ENCODE data around the gene RNF212B.
A peak's percentile ranks its signal among the peaks of the same experiment; 100 is the strongest.

Gene RNF212B

DNA sequence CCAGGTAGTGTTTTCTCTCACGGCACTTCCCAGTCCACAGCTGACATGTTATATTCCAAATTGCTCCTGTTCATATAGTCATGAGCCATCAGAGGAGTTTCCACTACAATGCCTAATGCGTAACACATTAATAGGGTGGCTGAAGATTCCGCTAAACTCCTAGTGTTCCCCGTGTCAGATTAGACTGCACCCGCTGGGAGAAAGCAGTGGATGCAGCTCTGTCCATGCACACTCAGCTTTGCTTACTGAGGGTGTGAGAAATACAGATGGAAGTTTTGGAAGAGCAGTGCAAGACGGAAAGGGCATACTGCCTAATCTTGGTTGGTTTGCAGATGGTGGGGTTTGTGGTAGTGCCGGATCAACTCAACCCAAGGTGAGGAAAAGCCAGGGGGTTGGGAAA lies 59.4 kb downstream of the RNF212B start:
- DNase-seq, result no peak

DNA sequence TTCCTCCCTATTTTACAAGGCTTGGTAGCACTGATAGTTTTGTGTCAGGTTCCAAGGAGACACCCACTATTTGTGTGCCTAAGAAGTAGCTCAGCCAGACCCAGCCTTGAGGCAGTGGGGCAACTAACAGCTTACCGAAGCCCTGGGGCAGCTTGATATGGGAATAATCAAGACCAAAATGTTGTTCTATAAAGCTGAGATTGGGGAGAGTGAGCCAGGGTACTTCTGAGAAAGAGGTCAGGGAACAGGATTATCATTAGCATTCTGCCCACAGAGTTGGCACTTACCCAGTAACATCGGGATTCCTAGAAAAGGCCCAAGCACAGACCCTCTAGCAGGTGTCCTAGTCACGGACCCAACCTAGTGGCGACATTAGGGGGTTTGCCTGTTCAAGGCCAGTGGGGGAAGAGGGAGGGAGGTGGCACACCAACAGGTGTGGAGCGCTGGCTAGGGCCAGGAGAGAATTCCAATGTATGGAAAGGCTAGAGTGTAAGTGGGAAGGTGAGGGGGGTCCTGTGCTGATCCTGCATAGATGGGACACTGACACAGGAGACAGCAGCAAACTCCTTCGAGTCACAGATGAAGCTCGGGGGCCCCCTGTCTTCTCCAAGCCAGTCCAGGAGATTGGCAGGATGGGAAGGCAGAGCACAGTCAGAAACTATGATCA lies 60.0 kb downstream of the RNF212B start:
- no peak for DNase-seq

DNA sequence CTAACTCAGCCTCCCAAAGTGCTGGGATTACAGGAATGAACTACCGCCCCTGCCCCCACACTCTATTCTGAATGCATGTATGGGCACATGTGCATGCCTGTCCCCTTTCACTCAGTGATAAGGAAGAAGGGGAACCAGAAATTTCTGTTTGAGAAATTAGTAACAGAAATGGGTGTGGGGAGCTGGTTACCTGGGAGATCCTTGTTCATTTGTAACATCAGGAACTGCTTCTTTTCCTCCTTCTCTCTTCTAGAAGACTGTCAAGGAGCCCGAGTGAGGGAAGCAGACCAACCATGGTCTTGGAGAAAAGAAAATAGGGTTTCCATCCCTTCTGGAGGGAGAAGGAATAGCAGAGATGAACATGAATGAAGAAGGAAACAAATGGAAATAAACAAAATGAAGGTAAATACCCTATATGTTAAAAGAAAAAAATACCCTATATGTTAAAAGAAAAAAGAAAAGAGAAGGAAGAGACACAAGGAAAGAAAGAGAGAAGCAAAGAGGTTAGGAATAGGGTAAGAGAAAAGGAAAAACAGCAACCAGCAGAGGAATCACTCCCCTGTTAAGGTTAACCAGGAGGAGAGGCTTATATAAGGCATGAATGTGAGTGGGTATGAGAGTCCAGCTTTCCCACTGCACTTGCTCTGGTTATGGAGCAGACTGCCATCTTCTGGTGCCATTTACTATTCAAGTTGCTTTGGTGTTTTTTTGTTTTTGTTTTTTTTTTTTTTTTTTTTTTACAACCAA lies 61.6 kb downstream of the RNF212B start:
- no peak for DNase-seq

DNA sequence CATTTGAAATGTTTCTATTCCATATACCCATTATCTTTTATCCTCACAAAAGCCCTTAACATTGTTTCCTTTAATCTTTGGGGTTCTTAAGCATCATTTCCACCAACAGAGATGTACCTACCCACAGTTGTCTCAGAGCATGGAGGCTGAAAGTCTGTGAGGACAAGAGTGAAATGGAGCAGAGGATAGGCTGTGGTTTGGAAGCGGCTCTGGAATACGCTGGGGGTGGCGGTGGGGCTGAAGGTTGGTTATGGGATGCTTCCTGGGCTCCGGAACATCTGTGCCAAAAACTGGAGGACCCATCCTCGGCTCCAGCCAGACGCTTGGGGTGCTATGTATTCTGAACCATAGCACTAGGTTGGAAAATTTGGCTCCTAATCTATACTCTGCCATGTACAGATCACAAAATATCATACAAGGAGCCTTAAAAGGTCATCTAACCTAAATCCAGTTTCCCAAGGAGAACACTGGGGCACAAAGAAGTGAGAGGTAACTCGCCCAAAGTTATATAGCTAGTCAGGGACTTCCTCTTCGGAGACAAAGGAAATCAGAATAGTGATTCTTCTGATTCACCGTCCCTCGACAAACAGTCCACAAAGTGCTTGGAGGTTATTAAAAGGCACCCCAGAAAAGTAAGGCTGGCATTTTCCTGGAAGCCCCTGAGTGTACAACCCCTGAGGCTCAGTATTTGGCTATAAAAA lies 62.4 kb downstream of the RNF212B start:
- no peak for DNase-seq

DNA sequence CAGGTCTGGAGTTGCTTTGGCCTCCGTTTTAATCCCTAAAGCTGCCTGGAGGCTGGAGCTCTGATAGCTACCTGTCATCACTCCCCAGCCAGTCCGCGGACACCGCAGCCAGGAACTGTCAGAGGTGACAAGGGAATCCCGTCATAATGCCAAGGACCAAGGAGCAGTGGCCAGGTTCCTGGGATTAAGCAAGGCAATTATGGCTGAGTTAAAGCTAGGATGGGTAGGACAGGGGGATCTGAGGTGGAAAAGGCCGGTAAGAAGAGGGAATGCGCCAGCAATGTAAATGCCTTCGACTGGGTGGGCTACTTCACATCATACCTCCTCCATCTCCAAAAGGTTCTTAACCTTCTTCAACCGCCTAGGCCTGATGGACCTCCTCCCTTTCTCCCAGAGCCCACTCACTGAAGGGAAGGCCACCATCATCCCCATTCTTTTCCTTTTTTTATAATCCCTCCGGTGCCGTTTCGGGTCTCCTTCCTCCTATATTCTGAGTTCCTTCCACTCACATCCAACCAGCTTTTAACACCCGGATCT lies 63.0 kb downstream of the RNF212B start:
- DNase-seq, result no peak

DNA sequence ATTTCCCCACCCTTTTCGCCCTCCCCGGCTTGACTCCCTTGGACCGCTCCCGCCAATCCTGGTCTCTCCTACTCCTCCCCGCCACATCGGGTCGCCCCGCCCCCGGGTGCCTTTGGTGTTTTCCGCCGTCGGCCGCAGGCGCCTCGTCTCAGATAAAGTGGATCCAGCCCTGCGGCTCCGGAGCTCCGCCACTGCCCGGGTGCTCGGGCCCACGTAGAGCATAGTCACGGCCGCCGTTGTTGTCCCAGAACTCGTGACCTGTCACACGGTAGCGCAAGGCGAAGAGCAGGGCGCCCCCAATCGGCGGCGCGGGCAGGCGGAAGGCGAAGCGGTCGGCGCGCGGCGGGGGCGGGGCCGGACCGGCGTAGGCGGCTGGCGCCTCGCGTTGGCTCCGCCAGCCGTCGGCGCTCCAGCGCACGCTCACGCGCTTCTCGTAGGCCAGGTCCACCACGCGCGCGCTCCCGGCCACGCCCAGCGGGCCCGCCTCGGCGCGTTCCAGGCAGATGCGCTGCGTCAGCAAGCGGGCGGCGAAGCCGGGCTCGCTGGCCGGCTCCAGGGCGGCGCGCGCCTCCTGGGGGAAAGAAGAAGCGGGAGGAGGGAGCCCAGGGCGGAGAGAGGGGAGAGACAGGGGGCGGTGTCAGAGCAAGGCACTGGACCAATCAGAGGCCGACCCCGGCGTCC lies 63.7 kb downstream of the RNF212B start:
- DNase-seq, result peak; percentile 99

DNA sequence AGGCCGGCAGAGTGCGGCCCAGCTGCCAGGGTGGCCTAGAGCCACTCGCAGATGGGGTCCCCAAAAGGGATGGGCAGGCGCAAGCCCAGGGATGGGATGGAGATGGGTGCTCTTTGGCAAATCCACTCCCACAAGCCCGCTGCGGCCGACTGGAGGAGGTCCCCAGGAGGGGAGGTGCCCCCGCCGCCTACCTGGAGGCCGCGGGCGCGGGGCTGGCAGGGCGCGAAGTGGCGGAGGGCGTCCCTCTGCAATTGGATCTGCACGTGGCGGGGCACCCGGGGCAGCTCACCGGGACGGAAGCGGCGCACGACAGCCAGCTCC lies 64.2 kb downstream of the RNF212B start:
- DNase-seq, result no peak

DNA sequence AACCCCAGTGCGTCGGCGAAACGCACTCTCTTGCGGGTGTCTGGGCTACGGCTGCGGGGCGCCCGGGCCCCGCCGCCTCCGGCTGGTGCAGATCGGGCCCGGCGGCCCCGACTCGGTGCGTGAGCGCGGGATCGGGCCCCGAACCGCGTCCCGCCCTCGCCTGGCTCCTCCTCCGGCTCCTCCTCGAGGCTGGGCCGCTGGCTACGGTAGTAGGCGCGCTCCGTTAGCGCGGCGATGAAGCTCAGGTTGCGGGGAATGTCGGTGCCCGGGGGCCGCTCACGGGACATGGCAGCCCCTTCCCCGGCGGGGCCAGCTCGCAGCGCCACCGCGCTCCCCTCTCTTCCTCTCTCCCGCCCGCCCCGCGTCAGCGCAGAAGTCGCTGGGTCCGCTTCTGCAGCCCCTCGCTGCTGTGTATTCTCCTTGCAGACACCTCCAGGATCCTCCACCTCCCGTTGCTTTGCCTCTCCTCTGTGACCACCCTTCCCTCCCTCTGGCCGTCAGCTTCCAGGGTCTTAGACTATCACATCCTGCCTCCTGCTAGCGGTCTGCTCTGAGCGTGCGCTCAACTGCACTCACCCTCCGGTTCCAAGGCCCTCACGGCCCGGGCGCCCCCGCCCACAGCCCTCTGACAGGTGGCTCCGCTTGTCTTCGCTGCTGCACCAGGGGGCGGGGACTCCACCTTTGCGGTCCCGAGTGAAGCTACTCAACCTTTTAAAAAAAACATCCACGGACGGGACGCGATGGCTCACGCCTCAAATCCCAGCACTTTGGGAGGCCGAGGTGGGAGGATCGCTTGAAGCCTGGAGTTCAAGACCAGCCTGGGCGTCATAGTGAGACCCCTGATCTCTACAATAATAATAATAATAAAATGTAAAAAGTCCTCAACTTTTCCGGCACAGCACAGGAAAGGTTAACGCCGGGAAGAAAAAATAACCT lies 64.8 kb downstream of the RNF212B start, which contains the start of gene PPP1R3E:
Gene PPP1R3E, minus strand, starts transcription at position 570 of the 936 bp plus-strand sequence. Its CDS starts 283 bp downstream, at position 287.
- peak; percentile 73 for DNase-seq

DNA sequence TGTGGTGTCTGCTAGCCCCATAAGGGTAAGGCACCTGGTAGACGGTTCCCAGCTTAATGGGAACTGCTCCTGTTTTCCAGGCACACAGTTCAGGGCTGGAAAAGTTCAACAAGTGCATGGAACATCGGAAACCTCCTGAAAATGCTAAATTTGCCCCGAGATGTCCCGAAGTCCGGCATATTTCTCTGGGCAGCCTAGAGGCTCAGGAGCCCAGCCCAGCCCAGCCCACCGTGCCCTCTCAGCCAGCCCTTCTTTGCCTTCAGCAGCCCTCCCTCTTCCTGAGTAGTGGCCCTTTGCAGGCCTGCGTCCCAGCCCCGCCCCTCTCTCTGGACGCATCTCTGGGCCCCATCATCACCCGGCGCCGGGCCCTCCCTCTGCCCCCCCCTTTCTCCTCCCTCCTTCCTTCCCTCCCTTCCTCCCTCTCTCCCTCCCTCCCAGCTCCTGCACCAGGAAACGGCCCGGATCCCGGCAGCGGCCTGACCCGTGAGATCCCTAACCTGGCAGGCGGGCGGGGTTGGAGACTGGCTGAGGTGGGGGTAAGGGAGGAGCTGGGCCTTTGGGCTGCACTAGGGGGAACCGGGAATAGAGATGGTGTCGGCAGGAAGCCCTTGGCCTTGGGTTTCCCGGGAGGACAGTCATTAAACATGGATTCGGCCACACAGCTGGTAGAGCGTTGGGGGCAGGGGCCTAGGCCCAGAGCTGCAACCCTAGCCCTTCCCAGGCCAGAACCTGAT lies 68.8 kb downstream of the RNF212B start, which contains the start of gene BCL2L2:
Gene BCL2L2, plus strand, starts transcription at position 422 of the 734 bp plus-strand sequence. CDS start 935 bp downstream, outside the sequence.
- DNase-seq, result peak; percentile 96

DNA sequence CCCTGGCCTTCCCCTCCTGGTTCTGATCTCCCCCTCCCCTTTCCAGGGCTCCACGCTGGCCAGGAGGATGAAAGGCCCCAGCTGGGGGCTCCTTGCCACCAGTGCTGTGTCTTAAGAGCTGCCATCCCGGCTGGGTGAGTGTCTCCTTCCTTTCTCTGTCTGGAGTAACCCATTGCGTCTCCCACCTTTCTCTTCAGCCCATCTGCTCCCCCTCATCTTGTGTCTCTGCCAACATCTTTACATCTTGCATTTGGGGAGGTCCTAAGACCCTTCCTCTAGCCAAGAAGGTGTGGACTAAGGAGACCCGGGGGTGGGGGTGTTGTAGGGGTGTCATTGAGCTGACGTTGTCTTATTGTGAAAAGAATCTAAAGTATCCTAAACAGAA lies 69.4 kb downstream of the RNF212B start:
- no peak for DNase-seq

DNA sequence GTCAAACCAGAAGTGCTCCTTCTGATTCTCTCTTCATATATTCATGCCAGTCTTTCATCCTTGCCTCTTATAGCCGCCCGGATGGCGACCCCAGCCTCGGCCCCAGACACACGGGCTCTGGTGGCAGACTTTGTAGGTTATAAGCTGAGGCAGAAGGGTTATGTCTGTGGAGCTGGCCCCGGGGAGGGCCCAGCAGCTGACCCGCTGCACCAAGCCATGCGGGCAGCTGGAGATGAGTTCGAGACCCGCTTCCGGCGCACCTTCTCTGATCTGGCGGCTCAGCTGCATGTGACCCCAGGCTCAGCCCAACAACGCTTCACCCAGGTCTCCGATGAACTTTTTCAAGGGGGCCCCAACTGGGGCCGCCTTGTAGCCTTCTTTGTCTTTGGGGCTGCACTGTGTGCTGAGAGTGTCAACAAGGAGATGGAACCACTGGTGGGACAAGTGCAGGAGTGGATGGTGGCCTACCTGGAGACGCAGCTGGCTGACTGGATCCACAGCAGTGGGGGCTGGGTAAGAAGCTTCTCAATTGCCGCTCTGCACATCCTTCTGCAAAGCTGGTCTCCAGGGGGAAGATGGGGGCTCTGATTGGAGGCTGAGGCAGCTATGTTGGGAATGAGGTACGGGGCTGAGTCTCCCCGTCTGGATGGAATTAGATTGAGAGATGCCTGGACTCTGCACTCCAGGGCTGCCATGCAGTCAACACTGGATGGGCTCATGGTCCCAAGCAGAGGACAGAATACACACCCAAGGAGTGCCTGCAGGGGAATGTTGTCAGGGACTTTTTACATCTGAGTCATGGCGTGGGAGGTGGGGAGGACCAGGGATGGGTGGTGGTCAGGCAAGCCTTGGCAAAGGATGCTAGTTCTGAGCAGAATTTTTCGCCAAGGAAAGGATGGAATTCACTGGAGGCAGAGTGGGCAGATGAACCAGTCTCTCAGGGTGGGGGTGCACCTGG lies 70.2 kb downstream of the RNF212B start:
- no peak for DNase-seq

DNA sequence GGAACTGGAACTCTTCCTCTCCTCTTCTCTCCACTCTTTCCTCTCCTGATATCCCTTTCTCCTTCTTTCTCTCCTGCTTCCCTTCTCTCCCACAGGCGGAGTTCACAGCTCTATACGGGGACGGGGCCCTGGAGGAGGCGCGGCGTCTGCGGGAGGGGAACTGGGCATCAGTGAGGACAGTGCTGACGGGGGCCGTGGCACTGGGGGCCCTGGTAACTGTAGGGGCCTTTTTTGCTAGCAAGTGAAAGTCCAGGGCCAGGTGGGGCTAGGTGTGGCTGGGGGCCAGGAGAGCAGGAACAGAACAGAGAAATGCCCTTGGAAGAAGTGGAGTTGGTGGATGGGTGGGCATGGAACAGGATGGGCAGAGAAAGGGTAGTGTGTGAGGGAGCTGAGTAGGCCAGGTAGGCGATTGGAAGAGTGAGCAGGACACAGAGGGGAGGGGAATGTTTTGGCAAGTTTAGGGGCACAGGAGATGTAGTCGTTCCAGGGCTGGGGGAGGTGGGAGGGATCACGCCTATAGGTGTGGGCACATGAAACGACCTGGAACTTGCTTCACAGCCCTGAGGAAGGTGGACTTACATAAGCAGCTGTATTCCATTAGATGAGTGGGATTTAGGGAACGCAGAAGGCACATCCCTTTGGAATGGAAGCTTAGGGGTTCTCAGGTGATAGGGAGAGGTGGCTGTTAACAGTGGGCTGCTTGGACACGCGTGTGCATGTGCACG lies 71.1 kb downstream of the RNF212B start:
- no peak for DNase-seq

DNA sequence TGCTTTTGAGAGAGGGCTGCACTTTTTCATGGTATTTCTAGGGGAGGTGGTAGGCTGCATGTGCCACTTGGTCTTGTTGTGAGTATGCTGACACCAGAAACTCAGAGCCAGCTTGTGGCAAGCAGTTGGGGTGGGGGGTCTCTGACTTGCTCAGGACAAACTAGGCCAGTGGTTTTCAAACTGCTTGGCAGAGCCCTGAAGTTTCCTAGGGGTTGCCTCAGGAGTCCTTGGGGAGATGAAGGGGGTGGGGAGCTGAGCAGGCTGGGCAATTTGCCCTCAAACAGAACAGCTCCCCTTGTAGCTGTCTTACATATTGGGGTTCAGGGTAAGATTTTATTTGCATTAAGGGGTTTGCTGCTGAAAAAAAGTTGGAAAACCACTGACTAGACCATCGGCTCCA lies 72.8 kb downstream of the RNF212B start:
- DNase-seq, result no peak

DNA sequence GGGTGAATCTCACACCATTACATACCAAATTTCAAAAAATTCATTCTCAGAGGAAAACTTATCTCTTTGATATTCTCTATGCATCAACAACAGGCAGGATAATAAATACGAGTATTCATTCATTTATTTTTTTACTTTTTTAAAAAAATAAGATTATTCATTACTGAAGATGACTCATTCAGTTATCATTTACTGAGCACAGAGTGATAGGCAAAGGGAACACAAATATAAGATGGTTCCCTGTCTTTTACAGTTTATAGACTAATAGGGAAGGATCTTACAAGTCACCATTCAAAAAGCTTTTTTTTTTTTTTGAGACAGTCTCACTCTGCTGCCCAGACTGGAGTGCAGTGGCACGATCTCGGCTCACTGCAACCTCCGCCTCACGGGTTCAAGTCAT lies 78.6 kb downstream of the RNF212B start:
- DNase-seq, result no peak

DNA sequence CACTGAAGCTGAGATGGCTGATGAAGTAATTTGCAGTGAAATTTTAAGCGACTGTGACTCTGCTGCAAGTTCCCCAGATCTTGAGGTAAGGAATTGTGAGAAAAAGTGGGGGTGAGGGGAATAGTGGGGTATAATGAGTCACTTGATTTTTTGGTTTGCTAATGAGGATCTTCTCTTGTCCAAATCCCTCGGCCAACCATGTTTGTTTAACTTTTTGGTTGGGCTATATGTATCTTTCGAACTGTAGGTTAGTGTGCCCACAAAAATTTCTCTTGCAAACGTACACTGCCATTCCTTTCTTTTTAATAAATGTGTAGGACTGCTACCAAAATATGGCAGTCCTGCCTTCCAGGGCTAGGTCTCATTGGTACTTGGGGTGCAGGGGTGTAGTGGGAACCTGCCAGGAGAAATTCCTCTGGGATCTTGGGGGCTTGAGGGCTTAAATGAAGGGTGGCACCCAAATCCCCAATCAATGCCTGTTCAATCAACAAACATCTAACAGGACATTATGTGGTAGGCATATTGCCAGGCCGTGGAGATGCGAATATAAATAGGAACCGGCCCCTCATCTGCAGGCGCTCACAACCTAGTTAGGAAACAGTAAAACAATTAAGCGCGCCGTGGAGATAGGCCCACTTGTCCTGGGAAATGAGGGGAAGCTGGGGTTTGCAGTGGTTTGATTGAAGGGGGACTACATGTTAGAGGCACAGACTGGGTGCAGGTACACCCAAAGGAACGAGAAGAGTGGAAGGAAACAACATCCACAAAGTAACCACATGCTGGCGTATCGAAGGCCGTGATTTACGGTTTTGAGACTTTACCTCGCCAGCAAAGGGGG lies 82.2 kb downstream of the RNF212B start:
- DNase-seq, result no peak

DNA sequence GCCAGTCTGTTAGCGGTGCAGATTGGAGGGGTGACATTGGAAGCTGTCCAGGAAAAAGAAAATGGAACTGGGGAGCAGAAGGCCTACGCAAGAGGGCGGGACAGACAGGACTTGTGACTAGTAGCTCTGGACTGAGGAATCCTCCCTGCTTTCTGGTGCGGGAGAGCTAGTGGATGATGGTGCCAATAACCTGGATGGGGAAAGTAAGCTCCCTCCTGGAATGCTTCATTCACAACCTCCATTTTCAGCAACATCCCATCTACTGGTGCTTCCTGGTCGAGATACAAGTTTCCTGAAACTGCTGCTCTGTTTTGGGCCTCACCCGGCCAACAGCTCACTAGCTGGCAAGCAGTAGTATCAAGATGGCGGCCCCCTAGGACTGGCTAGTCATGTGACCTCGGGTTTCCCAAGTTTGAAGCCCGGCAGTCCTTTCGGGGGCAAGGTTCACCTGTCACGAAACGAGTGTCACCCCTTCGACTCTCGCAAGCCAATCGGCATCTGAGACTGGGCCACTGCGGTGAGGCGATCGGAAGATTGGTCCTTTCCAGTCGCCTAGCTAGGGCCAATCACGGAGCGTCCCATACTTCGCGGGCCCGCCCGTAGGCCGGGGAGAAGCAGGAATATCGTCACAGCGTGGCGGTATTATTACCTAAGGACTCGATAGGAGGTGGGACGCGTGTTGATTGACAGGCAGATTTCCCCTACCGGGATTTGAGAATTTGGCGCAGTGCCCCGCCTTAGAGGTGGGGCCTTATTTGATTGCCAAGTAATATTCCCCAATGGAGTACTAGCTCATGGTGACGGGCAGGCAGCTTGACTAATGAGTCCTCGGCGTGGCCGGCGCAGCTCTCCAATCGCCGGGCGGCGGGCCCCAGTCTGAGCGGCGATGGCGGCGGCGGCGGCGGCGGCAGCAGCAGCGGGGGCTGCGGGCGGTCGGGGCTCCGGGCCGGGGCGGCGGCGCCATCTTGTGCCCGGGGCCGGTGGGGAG lies 83.1 kb downstream of the RNF212B start, which contains the start of gene PABPN1:
Gene PABPN1, plus strand, starts transcription at position 874 of the 988 bp plus-strand sequence. Its CDS starts 13 bp downstream, at position 887.
- peak; percentile 99 for DNase-seq
